ENCODE data around the gene AMBRA1.
"Not testable (repeated sequence)": the region's sequence is repeated elsewhere in the genome, so short reads cannot be mapped to it uniquely, and the experiment has no call there.

AMBRA1 gene

DNA sequence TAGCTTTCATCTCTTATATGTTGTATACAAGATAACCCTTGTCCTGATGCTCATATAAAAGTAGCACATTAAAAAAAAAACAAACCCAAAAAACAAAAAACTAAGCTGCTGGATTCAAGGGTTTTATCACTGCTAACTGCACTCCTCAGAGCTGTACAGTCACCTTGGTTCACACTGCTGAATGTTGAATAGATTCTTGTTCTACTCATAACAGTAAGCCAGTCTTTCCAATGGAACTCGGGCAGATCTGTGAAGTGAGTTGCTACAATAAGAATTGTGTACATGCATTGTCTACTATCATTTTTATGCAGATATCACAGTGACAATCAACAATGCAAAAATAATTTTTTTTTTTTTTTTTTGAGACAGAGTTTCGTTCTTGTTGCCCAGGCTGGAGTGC is 18.5 kb upstream of the AMBRA1 start:
- no peak for DNase-seq (ENCODE audit: low read depth)

DNA sequence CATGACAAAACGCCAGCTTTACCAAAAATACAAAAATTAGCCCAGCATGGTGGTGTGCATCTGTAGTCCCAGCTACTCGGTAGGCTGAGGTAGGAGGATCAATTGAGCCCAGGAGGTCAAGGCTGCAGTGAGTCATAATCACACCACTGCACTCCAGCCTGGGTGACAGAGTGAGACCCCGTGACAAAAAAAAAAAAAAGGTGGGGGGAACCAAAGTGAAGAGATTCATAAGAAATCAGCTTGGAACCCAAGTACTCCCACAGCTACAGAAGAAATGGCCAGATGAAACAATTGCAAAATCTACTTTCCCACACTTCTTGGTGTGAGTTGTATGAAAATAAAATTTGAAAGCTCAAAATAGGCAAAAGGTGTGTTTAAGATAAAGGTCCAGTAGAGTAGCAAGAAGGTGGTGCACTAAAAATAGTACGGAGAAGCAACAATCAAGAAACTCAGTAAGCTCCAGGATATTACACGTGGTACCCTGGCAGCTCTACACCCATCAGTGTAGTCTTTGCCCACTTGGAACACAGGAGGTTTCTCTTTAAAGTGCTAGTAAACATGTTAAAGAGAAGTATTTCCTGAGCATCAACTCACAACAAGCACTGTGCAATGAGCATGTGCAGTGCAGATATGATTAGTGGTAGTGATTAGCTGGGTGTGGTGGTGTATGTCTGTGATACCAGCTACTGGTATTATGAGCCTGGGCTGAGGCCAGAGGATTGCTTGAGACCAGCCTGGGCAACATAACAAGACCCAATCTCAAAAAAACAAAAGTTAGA is 17.9 kb upstream of the AMBRA1 start:
- no peak for DNase-seq (ENCODE audit: low read depth)

DNA sequence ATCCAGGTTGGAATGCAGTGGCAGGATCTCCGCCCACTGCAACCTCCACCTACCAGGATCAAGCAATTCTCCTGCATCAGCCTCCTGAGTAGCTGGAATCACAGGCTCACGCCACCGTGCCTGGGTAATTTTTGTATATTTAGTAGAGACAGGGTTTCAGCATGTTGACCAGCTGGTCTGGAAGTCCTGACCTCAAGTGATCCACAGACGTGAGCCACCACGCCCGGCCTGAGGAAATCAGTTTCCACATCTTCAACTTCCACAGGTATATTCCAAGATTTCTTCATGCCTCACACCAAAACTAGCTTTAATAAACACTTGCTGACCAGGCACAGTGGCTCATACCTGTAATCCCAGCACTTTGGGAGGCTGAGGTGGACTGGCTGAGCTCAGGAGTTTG is 15.6 kb upstream of the AMBRA1 start:
- DNase-seq (ENCODE audit: low read depth) = no peak

DNA sequence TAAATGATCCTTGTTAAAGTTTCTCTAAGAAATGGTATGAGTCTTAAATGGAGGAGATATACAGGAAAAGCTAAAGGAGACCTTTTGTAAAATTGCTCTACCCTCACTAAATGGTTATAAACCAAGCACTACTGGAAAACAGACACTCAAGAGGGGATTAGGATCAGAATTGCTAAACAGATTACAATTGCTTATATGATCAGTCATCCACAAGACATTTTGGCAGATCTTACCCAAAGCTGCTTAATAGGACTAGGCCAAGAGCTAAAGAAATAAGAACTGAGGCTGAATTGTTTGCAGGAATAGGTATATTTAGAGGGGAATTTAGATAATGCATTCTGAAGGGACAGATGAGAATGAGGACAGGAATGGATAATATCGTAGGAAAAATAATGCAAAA is 13.7 kb upstream of the AMBRA1 start:
- DNase-seq (ENCODE audit: low read depth) = no peak

DNA sequence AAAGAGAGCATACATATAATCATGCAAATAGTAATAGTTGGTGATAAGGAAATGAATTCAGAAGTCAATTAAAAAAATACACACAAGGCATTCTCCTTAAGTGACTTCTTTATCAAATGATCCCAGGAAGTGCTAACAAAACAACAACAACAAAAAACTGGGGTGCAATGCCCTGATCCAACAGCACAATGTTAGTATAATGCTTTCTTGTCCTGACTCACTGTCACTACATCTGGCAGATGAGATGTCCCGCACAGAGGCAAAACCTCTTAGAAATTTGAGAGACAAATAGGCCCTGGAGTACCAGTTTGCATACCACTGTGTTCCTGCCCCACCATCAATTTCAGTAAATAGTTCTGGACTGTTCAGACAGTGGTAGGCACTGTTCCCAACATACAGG is 11.0 kb upstream of the AMBRA1 start:
- no peak for DNase-seq (ENCODE audit: low read depth)

DNA sequence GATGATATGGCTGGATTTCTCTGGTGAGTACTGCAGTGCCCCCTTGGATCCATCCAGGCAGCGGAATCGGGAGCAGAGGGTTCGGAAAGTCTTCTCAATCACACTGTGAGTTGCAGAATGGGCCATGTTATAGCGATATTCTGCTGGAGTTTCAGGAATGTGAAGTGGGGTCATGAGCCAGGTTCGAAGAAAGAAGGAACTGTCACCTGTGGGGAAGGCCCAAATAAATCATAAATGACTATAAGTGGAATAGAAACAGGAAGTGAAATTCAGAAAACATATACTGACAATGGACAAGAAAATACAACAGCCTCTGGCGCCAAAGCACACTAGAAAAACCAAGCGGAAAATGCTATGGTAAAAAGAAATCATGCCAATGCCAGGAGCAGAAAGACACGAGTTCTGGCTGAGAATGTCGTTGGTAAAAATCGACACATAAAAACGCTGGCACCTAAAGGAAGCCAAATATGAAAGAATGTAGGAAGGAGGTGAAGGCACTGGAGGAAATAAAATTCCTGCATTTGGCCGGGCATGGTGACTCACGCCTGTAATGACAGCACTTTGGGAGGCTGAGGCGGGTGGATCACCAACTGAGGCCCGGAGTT is 10.0 kb upstream of the AMBRA1 start:
- DNase-seq (ENCODE audit: low read depth) = no peak

DNA sequence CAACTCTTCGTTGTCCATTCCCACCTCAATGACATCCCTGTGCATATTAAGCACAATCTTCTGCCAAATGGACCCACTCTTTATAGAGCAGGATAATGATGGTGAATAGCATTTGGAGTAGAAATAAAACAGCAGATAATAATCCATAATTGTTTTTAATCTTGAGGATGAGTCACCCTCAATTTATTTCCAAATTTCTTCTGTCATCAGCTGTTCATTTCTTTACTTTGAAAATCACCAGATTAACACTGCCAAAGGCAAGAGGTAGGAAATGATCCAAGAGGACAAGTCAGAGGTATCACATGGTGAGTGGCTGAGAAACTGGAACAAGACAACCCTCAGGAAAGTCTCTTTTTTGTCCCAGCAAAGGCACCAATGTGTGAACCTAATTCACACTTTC is 7.3 kb upstream of the AMBRA1 start:
- DNase-seq (ENCODE audit: low read depth) = no peak

DNA sequence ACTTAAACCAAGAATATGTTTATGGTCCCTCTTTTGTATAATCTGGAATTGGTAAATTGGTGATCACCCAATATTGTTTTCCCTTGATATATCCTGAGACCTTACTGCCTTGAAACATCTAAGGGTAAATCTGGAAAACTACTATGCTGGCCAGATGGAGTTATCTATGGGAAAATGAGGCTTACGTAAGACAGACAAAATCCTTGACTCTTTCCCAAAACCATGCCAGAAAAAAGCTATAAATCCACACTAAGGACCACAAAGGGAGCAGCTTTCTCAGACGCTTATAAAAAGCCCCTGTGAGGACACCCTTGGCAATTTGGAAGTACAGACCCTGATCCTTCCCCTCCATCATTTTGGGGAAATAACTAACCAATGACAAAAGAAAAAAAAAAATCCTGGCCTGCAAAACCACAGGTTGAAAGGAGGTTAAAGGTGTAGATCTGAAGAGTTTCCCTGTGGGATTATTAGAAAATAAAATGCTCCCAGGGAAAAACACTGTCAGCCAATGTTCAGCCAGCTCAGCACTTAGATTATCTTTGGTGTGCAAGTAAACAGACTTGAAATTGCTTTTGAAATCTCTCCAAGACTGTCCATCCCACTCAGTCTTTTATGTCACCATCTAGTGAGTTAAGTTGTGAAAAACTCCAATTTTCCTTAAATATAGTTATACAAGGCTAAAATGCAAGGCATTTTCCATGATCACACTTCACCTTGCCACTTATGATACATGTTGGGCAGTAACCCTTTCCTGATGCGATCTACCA is 6.6 kb upstream of the AMBRA1 start:
- no peak for DNase-seq (ENCODE audit: low read depth)

DNA sequence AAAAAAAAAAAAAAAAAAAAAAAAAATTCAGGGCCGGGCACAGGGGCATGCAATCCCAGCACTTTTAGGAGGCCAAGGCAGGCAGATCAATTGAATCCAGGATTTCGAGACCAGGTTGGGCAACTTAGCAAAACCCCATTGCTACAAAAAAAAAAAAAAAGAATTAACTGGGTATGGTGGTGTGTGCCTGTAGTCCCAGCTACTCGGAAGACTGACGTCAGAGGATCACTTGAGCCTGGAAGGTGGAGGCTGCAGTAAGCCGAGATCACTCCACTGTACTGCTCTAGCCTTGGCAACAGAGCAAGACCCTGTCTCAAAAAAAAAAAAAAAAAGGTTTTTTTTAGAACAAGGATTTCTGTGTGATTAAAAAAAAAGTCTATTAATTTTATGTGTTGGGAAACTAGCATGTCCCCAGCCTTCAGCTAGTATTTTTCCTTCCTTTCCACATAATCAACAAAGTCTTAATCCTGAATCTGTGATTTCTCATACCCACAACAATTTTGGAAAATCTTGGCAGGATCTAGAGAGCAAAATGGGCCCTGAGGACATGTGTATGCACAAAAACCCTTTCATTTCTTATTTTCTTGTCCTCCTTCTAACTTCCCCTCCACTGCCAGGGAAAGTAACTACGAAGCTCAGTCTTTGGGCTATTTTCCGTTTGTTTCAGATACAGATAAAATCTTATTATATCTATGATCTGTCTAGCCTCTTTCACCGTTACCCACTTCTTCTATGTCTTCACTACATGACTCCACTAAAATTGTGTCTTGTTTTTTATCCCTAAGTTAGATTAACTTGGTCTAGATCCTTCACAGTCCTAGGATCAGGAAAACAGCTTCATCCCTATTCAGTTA is 5.7 kb upstream of the AMBRA1 start:
- DNase-seq (ENCODE audit: low read depth) = no peak

DNA sequence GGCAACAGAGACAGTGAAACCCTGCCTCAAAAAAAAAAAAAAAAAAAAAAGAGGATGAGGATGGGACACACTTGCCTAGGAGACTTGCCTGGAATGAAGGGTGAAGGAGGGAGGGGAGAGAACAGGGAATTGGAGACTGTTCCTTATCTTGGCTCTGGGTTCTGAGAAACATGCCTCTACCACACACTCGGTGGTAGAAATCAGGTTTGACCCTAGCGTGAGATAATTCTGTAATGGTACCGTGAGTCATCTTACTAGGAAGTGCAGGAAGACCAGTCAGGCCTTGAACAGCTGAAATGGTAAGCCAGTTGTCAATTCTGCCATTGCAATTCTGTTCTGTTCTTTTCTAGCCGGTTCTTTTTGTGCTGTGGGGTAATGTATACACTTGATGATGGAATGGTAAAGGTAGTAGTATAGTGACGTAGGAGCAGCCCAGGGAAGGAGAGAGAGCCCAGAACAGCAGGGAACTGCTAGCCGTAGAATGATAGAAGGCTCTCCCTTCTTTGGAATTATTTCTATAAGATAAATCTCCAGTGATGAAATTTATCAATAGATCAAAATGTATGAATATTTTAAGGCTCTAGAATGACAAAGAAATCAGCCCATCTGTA is 3.9 kb upstream of the AMBRA1 start:
- no peak for DNase-seq (ENCODE audit: low read depth)

DNA sequence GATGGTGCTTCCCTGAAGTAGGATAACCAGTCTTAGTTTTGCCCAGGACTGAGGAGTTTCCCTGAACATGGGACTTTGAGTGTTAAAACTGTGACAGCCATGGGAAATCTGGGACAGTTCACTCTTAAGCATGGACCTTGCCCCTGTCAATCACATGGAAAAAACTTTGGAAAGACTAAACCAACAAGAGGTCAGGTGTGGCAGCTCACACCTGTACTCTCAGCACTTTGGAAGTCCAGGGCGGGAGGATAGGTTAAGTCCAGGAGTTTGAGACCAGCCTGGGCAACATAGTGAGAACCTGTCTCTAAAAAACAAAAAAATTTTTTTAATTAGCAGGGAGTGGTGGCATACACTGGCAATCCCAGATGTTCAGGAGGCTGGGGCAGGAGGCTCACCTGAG is 3.3 kb upstream of the AMBRA1 start:
- DNase-seq (ENCODE audit: low read depth) = no peak

DNA sequence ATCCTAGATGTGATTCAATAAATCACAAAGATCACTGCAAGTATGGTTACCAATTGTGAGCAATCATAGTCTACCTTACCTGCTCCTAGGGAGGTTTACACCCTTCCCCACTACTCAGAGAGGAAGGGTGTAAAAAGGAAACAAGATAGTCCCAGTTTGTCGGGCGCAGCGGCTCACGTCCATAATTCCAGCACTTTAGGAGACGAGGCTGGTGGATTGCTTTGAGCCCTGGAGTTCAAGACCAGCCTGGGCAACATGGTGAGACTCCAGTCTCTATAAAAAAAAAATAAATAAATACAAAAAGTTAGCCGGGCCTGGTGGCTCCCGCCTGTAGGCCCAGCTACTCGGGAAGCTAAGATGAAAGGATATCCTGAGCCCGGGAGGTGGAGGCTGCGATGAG is 962 bp upstream of the AMBRA1 start:
- DNase-seq (ENCODE audit: low read depth) = no peak

DNA sequence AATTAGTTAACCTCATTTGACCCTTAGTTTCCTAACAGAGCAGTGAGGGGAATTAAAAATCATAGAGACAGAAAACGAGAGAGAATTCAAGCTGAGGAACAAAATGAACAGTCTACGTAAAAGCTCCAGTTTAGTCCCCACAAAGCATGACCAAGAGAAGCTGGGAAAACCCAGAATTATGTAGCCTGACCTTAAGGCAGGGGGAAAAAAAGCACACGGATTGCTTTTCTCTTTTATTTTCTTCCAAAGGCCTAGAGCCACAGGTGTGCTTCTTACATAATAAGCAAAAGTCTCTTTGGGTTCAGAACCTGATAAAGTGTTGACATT is 514 bp upstream of the AMBRA1 start:
- DNase-seq (ENCODE audit: low read depth) = no peak

DNA sequence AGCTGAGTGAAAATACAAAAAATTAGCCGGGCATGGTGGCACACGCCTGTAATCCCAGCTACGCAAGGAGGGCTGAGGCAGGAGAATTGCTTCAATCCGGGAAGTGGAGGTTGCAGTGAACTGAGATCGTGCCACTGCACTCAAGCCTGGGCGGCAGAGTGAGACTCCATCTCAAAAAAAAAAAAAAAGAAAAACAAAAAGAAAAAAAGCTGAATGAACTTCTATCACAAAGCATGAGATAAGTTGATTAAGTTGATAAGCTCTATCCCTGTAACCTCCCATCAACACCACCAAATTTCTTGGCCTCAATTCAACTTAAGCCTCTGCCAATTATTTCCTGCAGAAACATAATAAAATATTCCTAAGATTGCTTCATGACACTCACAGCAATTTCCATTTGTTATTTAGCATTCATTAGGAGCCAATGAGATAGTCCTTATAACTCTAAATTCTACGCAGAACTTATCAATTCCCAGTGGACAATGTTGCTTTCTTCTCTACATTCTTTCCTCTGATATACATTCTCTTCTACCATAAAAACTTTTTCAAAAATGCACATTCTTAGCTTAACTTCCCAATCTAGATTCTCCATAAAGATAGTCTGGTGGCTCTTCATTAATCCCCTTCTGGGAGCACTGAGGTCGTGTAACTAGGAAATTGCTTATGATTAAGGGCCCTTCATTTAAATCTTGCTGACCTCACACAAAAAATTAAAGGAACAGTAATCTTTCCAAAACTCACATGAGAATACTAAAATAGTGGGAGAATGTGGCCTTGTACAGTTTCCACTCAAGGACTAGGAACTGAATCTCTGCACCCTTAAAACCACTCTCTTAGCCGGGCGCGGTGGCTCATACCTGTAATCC is 2.9 kb downstream of the AMBRA1 start:
- DNase-seq (ENCODE audit: low read depth) = no peak

DNA sequence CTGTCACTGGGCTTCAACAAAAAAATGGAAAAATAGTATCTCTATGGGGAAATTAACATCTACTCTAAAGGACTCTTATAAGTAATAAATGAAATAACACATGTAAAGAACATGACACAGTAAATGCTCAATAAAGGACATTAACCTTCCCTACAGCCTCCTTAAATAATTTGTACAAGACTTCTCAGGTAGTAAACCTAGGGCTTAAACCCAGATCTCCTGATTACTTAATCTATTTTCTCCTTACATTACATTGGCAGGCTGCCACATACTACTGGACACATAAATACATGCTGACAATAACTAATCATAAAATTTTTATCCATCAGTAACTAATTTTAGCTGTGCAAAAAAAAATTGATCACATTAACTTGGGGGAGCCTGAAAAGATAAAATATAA is 4.9 kb downstream of the AMBRA1 start:
- no peak for DNase-seq (ENCODE audit: low read depth)

DNA sequence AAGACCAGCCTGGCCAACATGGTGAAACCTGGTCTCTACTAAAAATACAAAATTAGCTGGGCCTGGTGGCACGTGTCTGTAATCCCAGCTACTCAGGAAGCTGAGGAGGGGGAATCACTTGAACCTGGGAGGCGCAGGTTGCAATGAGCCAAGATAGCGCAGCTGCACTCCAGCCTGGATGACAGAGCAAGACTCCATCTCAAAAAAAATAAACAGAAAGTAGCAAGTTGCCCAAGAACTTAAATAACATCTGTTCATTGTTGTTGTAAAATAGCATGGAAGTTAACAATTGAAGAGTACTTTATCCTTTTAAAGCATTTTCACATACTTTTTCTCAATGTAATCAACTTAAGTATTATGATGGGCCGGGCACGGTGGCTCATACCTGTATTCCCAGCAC is 5.7 kb downstream of the AMBRA1 start:
- DNase-seq (ENCODE audit: low read depth) = no peak

DNA sequence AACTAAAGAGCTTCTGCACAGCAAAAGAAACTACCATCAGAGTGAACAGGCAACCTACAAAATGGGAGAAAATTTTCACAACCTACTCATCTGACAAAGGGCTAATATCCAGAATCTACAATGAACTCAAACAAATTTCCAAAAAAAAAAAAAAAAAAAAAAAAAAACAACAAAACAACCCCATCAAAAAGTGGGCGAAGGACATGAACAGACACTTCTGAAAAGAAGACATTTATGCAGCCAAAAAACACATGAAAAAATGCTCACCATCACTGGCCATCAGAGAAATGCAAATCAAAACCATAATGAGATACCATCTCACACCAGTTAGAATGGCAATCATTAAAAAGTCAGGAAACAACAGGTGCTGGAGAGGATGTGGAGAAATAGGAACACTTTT is 10.3 kb downstream of the AMBRA1 start:
- DNase-seq (ENCODE audit: low read depth) = not testable (repeated sequence)

DNA sequence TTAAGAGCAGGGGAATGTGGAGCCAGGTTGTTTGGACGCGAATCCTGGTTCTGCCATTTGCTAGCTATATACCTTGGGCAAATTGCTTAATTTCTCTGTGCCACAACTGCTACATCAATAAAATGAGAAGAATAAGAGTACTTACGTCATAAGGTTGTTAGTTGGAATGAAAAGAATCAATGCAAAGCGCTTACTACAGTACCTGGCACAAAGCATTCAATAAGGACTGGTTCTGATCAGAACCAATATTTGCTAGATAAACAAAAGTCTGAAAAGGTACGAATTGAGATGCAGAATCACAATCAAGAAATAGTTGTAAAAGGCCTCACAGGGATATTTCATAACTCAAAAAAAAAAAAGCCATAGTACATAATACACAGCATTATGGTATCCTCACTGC is 11.2 kb downstream of the AMBRA1 start:
- no peak for DNase-seq (ENCODE audit: low read depth)

DNA sequence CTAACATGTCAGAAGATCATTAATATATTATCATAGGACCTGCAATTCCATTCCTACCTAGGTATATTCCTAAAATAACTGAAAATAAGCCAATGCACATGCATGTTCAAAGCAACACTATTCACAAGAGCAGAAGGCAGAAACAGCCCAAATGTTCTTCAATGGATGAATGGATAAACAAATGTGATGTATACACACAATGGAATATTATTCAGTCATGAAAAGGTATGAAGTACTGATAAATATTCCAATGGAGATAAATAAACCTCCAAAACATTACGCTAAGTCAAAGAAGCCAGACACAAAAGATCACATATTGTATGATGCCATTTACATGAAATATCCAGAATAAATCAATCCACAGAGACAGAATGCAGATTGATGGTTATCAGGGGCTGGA is 16.8 kb downstream of the AMBRA1 start:
- no peak for DNase-seq (ENCODE audit: low read depth)

DNA sequence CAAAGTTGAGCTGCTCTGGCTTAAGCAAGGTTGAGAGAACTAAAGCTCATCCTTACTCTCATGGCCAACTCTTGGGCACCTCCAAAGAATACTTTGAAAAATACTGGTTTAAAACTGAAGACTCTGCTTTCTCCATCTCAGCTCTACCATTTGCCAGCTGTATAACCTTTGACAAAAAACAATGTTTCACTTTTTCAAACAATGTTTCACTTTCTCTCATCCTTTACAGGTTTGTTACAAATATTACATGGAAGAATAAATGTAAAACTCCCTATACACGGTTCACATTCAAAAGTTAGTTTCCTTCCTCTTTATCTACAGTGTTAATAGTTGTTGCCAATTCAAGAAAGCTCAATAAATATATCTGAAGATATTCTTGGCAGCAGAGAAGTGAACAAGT is 19.2 kb downstream of the AMBRA1 start:
- DNase-seq (ENCODE audit: low read depth) = no peak

DNA sequence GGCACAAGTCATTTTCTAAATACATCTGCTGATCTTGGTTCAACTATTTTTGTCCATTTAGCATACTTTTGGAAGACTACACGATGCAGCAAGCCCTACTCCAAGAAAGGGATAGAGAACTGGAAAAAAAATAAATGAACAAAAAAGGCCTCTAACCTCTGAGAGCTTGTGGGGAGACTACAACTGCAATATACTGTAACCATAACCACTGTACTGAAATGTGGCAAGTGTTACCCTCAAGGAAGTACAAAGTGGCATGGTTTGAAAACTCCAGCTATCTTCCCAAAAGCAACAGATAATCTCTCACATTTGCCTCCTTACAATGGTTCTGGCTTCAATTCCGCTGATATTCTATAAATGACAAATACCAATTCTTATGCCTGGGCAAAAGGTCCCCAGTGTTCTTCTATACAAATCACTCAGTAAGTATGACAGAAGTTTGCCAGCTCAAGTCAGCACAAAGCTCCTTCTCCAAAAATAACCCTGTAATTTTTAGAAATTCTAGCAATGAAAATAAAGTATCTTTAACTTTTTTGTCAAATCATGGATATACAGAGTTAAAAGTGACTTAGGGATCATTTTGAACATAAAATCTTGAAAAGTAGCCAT is 22.9 kb downstream of the AMBRA1 start:
- DNase-seq (ENCODE audit: low read depth) = no peak
